GM18868 (cell line): Measurements from ENCODE around the gene FAM110A.
"Not testable (repeated sequence)": the region's sequence is repeated elsewhere in the genome, so short reads cannot be mapped to it uniquely, and the experiment has no call there.

ENCODE experiments used
- ATAC-seq: cut with Tn5 transposase; IDR thresholded peaks from one replicate; pipeline ENCODE4 v1.9.1; 2021; ENCODE audit warnings: mild to moderate bottlenecking, moderate library complexity; ENCODE audit not compliant: unreplicated experiment

Gene FAM110A

DNA sequence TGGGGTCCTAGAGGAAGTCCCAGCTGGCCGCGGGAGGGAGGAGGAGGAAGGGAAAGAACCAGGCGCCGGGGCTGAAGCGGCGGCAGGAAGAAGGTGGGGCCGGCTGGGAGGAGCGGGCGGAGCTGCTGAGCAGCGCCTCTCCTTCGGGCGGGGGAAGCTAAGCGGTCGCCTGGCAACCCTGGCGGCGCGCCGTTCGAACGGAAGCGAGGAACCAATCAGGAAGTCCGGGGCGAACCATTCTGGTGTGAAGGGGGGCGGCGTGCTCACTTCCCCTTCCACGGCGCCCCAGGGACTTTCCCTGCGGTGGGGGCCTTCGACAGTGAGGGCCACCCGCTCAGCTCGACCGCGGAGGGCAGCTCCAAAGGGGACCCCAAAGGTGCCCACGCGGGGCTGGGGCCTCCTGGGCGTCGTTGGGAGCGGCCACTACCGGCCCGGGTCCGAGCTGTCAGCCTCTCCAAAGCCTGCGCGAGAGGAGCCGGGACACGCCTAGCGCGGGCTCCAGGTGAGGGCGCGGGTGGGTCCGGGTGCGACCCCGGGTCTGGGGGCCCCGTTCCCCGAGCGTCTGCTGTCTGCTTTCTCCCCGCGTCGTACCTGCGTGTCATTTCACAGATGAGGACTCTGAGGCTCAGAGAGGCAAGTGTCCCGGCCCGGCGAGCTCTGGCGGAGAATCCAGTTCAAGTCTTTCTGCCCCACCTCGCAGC is at the start of gene FAM110A:
Gene FAM110A (plus strand): TSS at position 266 of the 701 bp plus-strand sequence. CDS start 11,090 bp downstream, outside the sequence.
- peak; percentile 94 for ATAC-seq

DNA sequence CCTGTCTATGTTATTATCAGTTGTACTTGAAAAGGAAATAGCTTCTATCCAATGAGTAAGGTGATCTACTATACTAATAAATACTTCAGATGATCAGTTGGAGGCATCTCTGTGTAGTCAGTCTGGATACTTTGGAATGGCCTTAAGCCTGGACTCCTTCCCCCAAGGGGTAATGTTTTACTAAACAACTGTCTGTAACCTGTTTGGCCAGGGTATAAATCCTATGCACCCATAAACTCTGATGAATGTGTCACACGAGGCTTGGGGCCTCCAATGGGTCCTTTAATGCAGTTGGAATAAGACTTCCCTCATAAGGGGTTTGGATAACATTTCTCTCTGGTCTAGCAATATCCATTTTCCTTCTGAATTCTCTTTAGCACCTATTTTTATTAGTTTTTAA is 45.7 kb upstream of the FAM110A start:
- no peak for ATAC-seq

DNA sequence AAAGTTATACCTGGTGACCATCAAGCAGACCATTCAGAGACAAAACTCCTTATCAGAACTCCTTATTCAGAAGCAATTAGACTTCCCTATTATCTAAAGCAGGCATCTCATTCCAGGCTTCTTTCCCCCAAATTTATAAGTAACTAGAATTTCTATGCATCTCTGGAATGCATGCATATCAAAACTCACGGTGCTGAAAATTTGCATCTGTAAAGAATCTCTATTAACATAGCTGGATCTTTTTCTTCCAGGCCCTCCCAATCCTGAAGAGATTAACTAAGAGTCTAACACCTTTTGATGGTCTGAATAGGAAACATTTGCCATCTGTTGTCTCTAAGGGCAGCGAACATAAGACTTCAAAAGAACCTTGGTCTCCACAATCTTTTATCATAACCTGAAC is 42.5 kb upstream of the FAM110A start:
- no peak for ATAC-seq

DNA sequence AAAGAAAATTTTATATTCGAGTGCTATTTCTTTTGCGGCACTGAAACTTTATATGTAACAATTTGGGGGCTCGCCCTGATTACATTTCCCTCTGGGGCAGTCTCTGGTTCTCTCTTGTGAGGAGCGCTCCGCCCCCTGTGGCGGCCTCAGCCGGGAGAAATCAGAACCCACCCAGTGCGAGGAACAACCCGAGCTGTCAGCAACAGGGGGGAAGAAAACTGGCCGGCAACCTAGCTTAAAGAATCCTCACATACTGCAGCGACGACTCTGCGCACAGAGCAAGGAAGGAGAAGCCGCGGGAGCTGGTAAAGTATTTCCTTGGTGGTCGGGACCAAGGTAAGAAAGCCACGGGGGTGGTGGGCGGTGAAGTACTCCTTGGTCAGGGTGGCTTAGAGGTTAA is 41.3 kb upstream of the FAM110A start:
- no peak for ATAC-seq

DNA sequence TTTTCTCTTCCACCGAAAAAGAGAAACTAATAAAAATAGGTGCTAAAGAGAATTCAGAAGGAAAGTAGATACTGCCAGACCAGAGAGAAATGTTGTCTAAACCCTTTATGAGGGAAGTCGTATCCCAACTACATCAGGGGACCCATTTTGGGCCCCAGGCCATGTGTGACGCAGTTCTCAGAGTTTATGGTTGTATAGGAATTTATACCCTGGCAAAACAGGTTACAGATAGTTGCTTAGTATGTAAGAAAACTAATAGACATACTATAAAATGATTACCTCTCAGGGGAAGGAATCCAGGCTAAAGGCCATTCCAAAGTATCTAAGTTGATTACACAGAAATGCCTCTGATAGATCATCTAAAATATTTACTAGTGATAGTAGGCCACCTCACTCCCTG is 36.6 kb upstream of the FAM110A start:
- no peak for ATAC-seq

DNA sequence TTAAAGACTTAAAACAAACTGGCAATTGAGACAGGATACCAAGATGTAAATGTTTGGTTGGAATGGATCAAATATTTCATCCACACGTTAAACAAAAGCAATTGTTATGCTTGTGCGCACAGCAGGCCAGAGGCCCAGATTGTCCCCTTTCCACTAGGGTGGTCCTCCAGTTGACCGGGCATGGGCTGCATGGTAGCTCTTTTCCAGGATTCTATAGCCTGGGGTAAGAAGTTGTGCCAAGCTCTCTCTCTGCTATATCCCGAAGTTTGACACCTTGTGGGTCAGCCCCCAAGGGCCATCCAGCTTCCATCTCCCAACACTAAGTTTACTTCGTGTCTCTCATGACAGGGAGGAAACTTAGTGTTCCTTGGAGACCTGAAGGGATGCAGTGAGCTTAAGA is 34.8 kb upstream of the FAM110A start:
- ATAC-seq = not testable (repeated sequence)

DNA sequence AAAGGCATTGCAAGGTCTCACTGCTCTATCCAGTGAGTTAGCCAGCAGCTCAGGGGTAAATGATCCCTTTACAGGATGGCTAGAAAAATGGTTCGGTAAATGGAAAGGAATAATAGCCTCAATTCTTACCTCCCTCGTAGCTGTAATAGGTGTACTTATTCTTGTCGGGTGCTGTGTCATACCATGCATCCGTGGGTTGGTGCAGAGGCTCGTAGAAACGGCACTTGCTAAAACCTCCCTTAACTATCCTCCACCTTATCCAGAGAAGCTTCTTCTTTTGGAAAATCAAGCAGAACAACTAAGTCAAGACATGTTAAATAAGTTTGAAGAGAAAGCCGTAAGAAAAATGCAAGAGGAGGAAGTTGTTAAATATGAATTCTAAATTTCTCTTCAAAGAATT is 33.5 kb upstream of the FAM110A start:
- ATAC-seq = not testable (repeated sequence)

DNA sequence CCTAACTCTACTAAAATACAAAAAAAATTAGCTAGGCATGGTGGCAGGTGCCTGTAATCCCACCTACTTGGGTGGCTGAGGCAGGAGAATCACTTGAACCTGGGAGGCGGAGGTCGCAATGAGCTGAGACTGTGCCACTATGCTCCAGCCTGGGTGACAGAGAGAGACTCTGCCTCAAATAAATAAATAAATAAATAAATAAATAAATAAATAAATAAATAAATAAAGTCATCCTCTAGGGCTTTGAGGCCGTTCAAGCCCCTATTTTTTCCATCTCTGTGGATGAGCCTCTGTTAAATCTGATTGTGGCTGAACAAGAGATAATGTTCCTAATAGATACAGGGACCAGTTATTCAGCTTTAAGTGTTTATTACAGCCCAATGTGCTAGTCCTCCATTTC is 31.8 kb upstream of the FAM110A start:
- no peak for ATAC-seq

DNA sequence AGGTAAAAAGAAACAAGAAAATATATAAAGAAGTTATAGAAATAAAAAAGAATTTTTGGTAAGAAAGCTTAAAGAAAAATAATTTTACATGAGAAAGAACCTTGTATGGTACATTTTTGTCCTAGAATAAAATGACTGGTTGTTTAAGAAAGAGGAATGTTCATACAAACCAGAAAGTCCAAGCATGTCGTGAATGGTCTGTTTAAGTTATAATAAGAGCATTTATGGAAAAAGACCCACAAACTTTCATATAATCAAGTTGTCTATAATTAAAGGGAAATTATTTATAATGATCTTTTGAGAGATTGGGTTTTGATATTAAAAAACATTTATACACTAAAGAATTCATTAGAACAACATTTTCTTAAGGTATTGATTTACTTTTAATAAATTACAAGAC is 27.8 kb upstream of the FAM110A start:
- no peak for ATAC-seq

DNA sequence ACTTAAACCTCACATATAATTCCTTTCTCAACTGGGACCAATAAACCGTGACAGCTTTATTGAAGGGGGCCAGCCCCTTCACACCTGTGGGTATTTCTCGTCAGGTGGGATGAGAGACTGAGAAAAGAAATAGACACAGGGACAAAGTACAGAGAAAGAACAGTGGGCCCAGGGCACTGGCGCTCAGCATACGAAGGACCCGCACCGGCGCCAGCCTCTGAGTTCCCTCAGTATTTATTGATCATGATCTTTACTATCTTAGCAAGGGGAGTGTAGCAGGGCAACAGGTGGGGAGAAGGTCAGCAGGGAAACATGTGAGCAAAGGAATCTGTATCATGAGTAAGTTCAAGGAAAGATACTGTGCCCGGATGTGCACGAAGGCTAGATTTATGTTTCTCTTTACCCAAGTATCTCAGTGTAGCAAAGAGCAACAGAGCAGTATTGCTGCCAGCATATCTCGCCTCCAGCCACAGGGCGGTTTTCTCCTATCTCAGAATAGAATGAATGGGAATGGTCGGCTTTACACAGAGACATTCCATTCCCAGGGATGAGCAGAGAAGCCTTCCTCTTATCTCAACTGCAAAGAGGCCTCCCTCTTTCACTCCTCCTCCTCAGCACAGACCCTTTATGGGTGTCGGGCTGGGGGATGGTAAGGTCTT is 21.6 kb upstream of the FAM110A start:
- ATAC-seq = not testable (repeated sequence)

DNA sequence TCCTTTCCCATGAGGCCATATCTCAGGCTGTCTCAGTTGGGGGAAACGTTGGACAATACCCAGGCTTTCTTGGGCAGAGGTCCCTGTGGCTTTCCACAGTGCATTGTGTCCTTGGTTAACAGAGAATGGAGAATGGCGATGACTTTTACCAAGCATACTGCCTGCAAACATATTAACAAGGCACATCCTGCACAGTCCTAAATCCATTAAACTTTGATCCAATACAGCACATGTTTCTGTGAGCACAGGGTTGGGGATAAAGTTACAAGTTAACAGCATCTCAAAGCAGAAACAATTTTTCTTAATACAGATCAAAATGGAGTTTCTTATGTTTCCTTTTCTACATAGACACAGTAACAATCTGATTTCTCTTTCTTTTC is 21.1 kb upstream of the FAM110A start:
- not testable (repeated sequence) for ATAC-seq

DNA sequence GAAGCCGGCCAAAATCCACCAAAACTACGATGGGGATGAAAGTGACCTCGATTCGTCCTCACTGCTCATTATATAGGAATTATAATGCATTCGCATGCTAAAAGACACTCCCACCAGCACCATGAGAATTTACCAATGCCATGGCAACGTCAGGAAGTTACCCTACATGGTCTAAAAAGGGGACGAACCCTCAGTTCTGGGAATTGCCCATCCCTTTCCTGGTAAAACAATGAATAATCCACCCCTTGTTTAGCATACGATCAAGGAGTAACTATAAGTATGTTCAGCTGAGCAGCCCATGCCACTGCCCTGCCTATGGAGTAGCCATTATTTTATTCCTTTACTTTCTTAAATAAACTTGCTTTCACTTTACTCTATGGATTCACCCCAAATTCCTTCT is 20.1 kb upstream of the FAM110A start:
- no peak for ATAC-seq

DNA sequence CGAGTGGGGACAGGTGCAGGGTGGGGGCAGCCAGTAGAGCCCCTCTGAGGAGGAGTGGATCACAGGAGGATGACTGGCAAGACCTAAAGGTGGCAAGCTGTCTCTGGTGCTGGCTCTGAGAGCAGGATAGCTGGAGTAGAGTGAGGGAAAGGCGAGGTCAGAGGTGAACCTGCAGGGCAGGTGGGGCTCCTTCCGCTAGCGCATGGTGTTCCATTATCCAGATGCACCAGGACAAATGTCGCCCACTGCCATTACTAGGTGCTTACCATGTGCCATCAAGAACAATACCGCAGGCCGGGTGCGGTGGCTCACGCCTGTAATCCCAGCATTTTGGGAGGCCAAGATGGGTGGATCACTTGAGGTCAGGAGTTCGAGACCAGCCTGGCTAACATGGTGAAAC is 18.3 kb upstream of the FAM110A start:
- no peak for ATAC-seq

DNA sequence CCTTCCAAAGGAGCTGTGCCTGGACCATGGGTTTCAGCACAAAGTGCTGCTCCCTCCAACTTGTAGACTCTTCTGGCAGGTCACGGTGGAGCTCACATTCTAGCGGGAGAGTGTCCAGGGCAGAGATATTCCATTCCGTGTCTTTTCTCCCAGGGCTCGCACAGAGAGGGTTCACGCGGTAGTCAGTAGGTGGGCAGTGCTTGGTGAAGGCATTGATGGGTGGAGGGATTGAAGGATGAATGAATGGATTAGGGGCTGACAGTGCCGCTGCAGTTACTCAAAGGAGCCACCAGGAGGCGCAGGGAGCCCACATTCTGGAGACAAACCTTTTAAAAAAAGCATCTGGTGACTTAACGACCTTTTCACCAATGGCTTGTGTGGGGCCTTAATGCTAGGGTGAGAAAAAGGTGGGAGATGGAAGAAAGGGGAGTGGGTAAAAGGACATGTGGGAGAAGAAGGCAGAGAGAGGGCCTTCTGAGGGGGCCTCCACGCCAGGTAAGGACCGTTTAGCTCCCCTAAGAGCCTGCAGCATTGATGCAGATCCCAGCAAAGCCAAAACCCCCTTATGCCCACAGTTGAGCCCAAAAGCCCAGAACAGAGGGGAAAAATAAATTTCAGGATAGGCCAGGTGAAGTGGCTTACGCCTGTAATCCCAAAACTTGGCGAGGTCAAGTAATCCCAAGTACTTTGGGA is 17.5 kb upstream of the FAM110A start:
- no peak for ATAC-seq

DNA sequence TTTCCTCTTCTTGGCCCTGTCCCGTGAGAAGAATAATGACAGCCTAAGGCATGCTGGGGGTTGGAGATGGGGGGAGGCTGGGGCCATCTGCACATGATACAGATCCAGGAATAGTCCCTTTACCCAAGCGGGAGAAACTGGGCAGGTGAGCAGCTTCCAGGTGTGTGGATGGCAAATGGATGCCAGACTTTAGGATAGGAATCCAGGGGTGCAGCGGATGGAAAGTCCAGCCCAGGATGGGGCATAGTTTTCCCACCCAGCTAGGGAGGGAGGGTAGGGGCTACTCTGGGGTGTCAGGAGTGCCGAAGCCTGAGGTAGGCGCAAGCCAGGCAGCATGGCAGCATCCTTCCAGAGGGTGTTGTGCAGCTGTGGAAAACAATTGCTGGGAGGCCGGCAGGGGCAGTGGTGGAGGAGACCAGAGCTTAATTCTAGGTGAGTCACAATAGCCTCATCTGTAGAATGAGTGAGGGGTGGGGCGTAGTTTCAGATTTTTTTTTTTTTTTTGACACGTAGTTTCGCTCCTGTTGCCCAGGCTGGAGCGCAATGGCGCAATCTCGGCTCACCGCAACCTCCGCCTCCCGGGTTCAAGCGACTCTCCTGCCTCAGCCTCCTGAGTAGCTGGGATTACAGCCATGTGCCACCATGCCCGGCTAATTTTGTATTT is 15.4 kb upstream of the FAM110A start:
- no peak for ATAC-seq

DNA sequence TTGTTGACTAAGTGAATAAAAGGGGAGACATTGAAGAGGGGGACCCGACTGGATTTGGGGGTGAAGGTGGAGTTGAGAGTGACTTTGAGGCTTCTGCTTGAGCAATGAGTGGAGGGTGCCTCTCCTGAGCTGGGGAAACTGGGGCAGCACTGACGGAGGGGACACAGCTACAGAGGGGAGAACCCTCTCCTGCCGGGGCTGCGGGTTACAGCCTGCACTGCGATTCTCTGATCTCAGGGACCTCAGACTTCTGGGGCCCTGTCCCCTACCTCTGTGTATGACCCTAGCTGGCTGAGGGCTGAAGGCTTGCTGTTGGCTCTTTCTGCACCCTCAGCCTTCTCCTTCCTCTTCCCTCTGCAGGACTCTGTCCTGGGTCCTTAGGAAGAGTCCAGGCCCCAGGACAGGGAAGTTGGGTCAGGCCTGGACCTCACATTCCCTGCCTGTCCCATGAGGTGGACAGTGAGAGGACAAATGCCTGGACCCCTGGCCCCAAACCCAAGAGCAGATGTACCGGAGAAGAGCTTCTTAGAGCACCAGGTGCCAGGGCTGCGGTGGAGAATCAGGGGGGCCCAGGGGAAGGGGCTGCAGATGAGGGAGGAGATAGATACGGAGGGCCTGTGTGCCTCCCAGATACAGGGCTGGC is 13.7 kb upstream of the FAM110A start:
- no peak for ATAC-seq

DNA sequence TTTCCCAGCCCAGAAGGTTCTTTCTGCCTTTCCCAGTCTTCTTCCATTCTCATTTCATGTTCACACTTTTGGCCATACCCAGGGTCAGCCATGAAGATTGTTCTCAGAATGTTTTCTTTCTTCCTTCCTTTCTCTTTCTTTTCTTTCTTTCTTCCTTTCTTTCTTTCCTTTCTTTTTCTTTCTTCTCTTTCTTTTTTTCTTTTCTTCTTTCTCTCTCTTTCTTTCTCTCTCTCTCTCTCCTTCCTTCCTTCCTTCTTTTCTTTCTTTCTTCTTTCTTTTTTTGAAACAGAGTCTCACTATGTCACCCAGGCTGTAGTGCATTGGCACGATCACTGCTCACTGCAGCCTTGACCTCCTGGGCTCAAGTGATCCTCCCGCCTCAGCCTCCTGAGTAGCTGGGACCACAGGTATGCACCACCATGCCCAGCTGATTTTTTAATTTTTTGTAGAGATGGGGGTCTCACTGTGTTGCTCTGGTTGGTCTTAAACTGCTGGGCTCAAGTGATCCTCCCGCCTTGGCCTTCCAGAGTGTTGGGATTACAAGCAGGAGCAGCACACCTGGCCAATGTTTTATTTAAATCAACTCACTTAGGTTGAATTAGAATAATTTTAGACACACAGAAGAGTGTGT is 13.1 kb upstream of the FAM110A start:
- ATAC-seq = no peak

DNA sequence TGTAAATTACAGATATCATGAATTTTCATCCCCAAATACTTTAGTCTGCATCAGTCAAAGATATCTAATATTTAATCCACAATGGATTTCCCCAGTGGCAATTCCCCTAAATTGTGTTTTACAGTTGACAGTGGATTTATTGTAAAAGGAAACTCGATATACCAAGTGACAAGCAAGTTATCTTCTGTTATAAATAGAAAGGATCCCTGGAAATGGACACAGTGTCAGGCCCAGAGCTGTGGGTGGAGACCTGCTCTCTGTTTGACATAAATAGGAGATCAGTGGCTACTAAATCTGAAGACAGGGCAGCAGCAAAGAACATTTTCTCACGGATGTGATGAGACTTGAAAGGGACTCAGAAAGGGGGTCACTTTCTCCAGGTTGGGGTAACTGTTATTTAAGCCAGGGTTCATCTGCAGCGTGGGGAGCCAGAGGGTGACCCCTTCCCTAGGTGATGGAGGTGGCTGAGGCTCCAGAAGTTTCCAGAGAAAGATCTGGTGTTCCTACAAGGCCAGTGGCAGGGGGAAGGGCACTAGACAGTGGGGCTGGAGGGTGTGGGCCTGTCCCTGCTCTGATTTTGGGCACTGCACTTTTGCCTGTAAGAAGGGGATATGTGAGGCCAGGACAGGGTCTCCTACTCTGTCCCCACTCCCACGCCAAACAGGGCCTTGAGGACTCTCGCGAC is 12.3 kb upstream of the FAM110A start:
- ATAC-seq = no peak

DNA sequence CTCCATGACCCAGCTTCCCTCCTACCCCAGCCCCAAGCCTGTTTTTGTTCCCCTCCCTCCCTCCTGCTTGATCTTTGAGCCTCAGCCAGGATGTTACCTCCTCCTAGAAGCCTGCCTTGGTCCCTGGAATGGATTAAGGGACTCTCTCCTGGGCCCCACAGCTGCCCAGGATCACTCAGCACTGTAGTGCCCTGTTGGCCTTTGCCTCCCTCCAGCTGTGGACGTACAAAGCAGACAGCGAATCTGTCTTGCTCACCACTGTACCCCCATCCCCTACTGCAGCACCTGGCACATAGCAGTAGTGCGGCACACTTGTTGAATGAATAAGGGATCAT is 11.8 kb upstream of the FAM110A start:
- ATAC-seq = no peak
